ENCODE measurements around the gene OR2AJ1.
A peak's percentile ranks its signal among the peaks of the same experiment; 100 is the strongest.
"Not testable (repeated sequence)": the region's sequence is repeated elsewhere in the genome, so short reads cannot be mapped to it uniquely, and the experiment has no call there.

The OR2AJ1 gene

GRCh38 chr1:247936965-247937734, 12.5 kb downstream of the OR2AJ1 start:
- H3K4me1 ChIP-seq (ENCODE audit: control insufficient read depth, insufficient read depth, low read length); H3K27ac ChIP-seq (ENCODE audit: extremely low read depth, low read depth, low read length); H3K36me3 ChIP-seq (ENCODE audit: control insufficient read depth in 2 of 2, insufficient read depth in 1 of 2, low read length in 2 of 2); POLR2A ChIA-PET; H3K9me3 ChIP-seq (ENCODE audit: control insufficient read depth, insufficient read depth, low read depth, low read length): not testable (repeated sequence)
- CTCF ChIA-PET = interaction anchor here (0.6 to 0.9 kb wide), 7 partner anchors 34 to 261 kb away, joined by 3 to 6 read pairs (median 3); no protein-coding TSS in a partner anchor
- peak; percentile 33; the same call in 1 of the 2 replicates for TF ChIP-seq GLIS1 (tag by site-specific recombination; IDR thresholded peaks at IDR 0.05)
- peak; percentile 17; the same call in 1 of the 2 replicates for TF ChIP-seq ZIC2 (tag by site-specific recombination; IDR thresholded peaks at IDR 0.05)
- TF ChIP-seq ZNF341 (tag by site-specific recombination; IDR thresholded peaks at IDR 0.05; ENCODE audit: low read depth) = peak; percentile 18; the same call in 1 of the 2 replicates
- peak; percentile 47 for TF ChIP-seq ZNF654 (tag by site-specific recombination; IDR thresholded peaks at IDR 0.05; ENCODE audit: low read depth)
- peak; percentile 50 for TF ChIP-seq CTCF (tag by site-specific recombination; IDR thresholded peaks at IDR 0.05)
- peak; percentile 38 for TF ChIP-seq ZBTB26 (tag by site-specific recombination; optimal IDR thresholded peaks at IDR 0.05)
- peak; percentile 45; the same call in 1 of the 2 replicates for TF ChIP-seq ZNF335 (tag by site-specific recombination; conservative IDR thresholded peaks at IDR 0.05)
- peak; percentile 25; the same call in 1 of the 2 replicates for TF ChIP-seq ZBTB20 (tag by site-specific recombination; IDR thresholded peaks at IDR 0.05)
- 0 out of 2 replicates have a peak, but pooled peaks have one; percentile 29 for TF ChIP-seq ZNF600 (tag by site-specific recombination; IDR thresholded peaks at IDR 0.05)
- peak overlapping the region; percentile 50 for H3K4me3 ChIP-seq (ENCODE audit: low read depth, low read length)

GRCh38 chr1:247942624-247943023, 17.9 kb downstream of the OR2AJ1 start:
- no peak overlapping the region for H3K4me3 ChIP-seq (ENCODE audit: low read depth, low read length)
- TF ChIP-seq ZNF600 (tag by site-specific recombination; IDR thresholded peaks at IDR 0.05) (no peak), ZSCAN18 (tag by site-specific recombination; IDR thresholded peaks at IDR 0.05) (no peak), ZBTB21 (tag by site-specific recombination; IDR thresholded peaks at IDR 0.05) (no peak), SP2 (tag by site-specific recombination; IDR thresholded peaks at IDR 0.05) (no peak), BCL11A (tag by site-specific recombination; IDR thresholded peaks at IDR 0.05; ENCODE audit: low read depth) (no peak), GLIS2 (tag by site-specific recombination; IDR thresholded peaks at IDR 0.05) (no peak), ZFP41 (tag by site-specific recombination; IDR thresholded peaks at IDR 0.05; ENCODE audit: borderline replicate concordance) (no peak), ZNF114 (tag by site-specific recombination; IDR thresholded peaks at IDR 0.05) (no peak), ZNF792 (tag by site-specific recombination; IDR thresholded peaks at IDR 0.05) (no peak), ZNF776 (tag by site-specific recombination; IDR thresholded peaks at IDR 0.05; ENCODE audit: borderline replicate concordance) (no peak), ZNF48 (tag by site-specific recombination; IDR thresholded peaks at IDR 0.05) (no peak), ZBTB6 (tag by site-specific recombination; IDR thresholded peaks at IDR 0.05) (no peak), AEBP2 (tag by site-specific recombination; IDR thresholded peaks at IDR 0.05; ENCODE audit: borderline replicate concordance) (no peak)
- no peaks in the 10 kb centered on the region for H3K36me3 ChIP-seq (ENCODE audit: control insufficient read depth in 2 of 2, insufficient read depth in 1 of 2, low read length in 2 of 2)
- H3K9me3 ChIP-seq (ENCODE audit: control insufficient read depth, insufficient read depth, low read depth, low read length) = no peaks in the 10 kb centered on the region
- H3K27ac ChIP-seq (ENCODE audit: extremely low read depth, low read depth, low read length) = no peak overlapping the region
- H3K4me1 ChIP-seq (ENCODE audit: control insufficient read depth, insufficient read depth, low read length) = no peaks in the 10 kb centered on the region
- CTCF ChIA-PET = no interaction called here
- POLR2A ChIA-PET = no interaction called here
